Suprapubic skin (tissue), 3 donors: ENCODE measurements around the gene RCBTB2.

ENCODE experiments used
- EP300 ChIP-seq: sonication (generic); formaldehyde crosslinking; IDR thresholded peaks from one replicate; pipeline ENCODE4 v1.6.1; 2017; ENCODE audit warnings: antibody characterized with exemption
- TF ChIP-seq, protein P1 (sequence below), 2 donors: fragments of 200-600 bp in 1 of 2; fragments of 450-650 bp in 1 of 2; sonication (generic) in 1 of 2; IDR thresholded peaks; one replicate each; pipeline ENCODE4 v1.5.1; 2016 to 2019; ENCODE audit warnings: antibody characterized with exemption in 2 of 2, mild to moderate bottlenecking in 1 of 2, moderate library complexity in 1 of 2

DNA sequence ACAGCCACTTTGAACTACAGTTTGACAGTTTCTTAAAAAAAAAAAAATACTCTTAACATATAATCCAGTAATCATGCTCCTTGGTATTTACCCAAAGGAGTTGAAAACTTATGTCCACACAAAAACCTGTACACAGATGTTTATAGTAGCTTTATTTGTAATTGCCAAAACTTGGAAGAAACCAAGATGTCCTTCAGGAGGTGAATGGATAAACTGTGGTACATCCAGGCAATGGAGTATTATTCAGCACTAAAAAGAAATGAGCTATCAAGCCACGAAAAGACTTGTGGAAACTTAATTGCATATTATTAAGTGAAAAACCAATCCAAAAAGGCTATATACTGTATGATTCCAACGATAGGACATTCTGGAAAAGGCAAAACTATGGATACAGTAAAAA lies 44.9 kb downstream of the RCBTB2 start:
- no peak for TF ChIP-seq EP300
- TF ChIP-seq, protein P1, sequence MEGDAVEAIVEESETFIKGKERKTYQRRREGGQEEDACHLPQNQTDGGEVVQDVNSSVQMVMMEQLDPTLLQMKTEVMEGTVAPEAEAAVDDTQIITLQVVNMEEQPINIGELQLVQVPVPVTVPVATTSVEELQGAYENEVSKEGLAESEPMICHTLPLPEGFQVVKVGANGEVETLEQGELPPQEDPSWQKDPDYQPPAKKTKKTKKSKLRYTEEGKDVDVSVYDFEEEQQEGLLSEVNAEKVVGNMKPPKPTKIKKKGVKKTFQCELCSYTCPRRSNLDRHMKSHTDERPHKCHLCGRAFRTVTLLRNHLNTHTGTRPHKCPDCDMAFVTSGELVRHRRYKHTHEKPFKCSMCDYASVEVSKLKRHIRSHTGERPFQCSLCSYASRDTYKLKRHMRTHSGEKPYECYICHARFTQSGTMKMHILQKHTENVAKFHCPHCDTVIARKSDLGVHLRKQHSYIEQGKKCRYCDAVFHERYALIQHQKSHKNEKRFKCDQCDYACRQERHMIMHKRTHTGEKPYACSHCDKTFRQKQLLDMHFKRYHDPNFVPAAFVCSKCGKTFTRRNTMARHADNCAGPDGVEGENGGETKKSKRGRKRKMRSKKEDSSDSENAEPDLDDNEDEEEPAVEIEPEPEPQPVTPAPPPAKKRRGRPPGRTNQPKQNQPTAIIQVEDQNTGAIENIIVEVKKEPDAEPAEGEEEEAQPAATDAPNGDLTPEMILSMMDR (IDR thresholded peaks at IDR 0.05), result no peak
